Measurements from ENCODE around the gene TBX3. TPM values are rescaled to one million over a fixed set of nuclear protein-coding genes. Genes with fewer than 3 reads are reported as not detected.
"Not testable (repeated sequence)": the region's sequence is repeated elsewhere in the genome, so short reads cannot be mapped to it uniquely, and the experiment has no call there.

The TBX3 gene
- 16.7 TPM for total RNA-seq

GRCh38 chr12:114684098-114684869 lies at the start of gene TBX3:
TSS of gene TBX3 (minus strand) at chr12:114684175. CDS start at chr12:114683200, 975 bp downstream.
- Histone ChIP-seq H3K27ac (ENCODE audit: low read depth, low read length) (peak within 1 kb of the TSS; percentile 98), H3K4me1 (ENCODE audit: control insufficient read depth in 3 of 3, insufficient read depth in 3 of 3, low read length in 3 of 3) (peaks cover 8 to 27% (median 15%) of the 10 kb centered on the region in 3 donors), H3K4me3 (ENCODE audit: low read length in 3 of 3) (peak within 1 kb of the TSS; percentile 85 to 95 (median 91)), H3K27me3 (ENCODE audit: control insufficient read depth in 3 of 3, insufficient read depth in 3 of 3, low read length in 3 of 3) (peaks cover 31 to 36% (median 31%) of the 10 kb centered on the region in 3 donors), H3K9ac (ENCODE audit: low read depth in 1 of 3, low read length in 3 of 3) (peak within 1 kb of the TSS; percentile 92 to 95 (median 92)), H3K36me3 (ENCODE audit: control insufficient read depth in 3 of 3, insufficient read depth in 3 of 3, low read length in 3 of 3) (peaks cover 0 to 5% (median 4%) of the 10 kb centered on the region in 3 donors), H3K9me3 (ENCODE audit: control insufficient read depth in 3 of 3, low read length in 3 of 3) (no peaks in the 10 kb centered on the region)

- H3K9me3 ChIP-seq (ENCODE audit: control insufficient read depth in 3 of 3, low read length in 3 of 3): no peaks in the 10 kb centered on the region
- no peak overlapping the region for H3K4me3 ChIP-seq (ENCODE audit: low read length in 3 of 3)
- H3K4me1 ChIP-seq (ENCODE audit: control insufficient read depth in 3 of 3, insufficient read depth in 3 of 3, low read length in 3 of 3): peaks cover 0 to 3% (median 2%) of the 10 kb centered on the region in 3 donors
- H3K27ac ChIP-seq (ENCODE audit: low read depth, low read length): no peak overlapping the region
- peaks cover 23 to 38% (median 30%) of the 10 kb centered on the region in 3 donors for H3K27me3 ChIP-seq (ENCODE audit: control insufficient read depth in 3 of 3, insufficient read depth in 3 of 3, low read length in 3 of 3)
- no peak overlapping the region for H3K9ac ChIP-seq (ENCODE audit: low read depth in 1 of 3, low read length in 3 of 3)
- no peaks in the 10 kb centered on the region for H3K36me3 ChIP-seq (ENCODE audit: control insufficient read depth in 3 of 3, insufficient read depth in 3 of 3, low read length in 3 of 3)
Measured at GRCh38 chr12:114732426-114733030, 48.6 kb upstream of the TBX3 start.

GRCh38 chr12:114729731-114730130 lies 45.8 kb upstream of the TBX3 start:
- Histone ChIP-seq H3K36me3 (ENCODE audit: control insufficient read depth in 3 of 3, insufficient read depth in 3 of 3, low read length in 3 of 3) (no peaks in the 10 kb centered on the region), H3K27me3 (ENCODE audit: control insufficient read depth in 3 of 3, insufficient read depth in 3 of 3, low read length in 3 of 3) (peaks cover 7 to 16% (median 11%) of the 10 kb centered on the region in 3 donors), H3K9ac (ENCODE audit: low read depth in 1 of 3, low read length in 3 of 3) (no peak overlapping the region), H3K4me3 (ENCODE audit: low read length in 3 of 3) (no peak overlapping the region), H3K4me1 (ENCODE audit: control insufficient read depth in 3 of 3, insufficient read depth in 3 of 3, low read length in 3 of 3) (peaks cover 3 to 7% (median 4%) of the 10 kb centered on the region in 3 donors), H3K9me3 (ENCODE audit: control insufficient read depth in 3 of 3, low read length in 3 of 3) (no peaks in the 10 kb centered on the region), H3K27ac (ENCODE audit: low read depth, low read length) (no peak overlapping the region)

GRCh38 chr12:114726092-114726710 lies 42.2 kb upstream of the TBX3 start:
- Histone ChIP-seq H3K9me3 (ENCODE audit: control insufficient read depth in 3 of 3, low read length in 3 of 3) (no peaks in the 10 kb centered on the region), H3K27ac (ENCODE audit: low read depth, low read length) (no peak overlapping the region), H3K27me3 (ENCODE audit: control insufficient read depth in 3 of 3, insufficient read depth in 3 of 3, low read length in 3 of 3) (no peaks in the 10 kb centered on the region), H3K4me3 (ENCODE audit: low read length in 3 of 3) (no peak overlapping the region), H3K36me3 (ENCODE audit: control insufficient read depth in 3 of 3, insufficient read depth in 3 of 3, low read length in 3 of 3) (no peaks in the 10 kb centered on the region), H3K4me1 (ENCODE audit: control insufficient read depth in 3 of 3, insufficient read depth in 3 of 3, low read length in 3 of 3) (peaks cover 3 to 7% (median 4%) of the 10 kb centered on the region in 3 donors), H3K9ac (ENCODE audit: low read depth in 1 of 3, low read length in 3 of 3) (no peak overlapping the region)

GRCh38 chr12:114722176-114722575 lies 38.2 kb upstream of the TBX3 start:
- H3K9ac ChIP-seq (ENCODE audit: low read depth in 1 of 3, low read length in 3 of 3); H3K27ac ChIP-seq (ENCODE audit: low read depth, low read length); H3K9me3 ChIP-seq (ENCODE audit: control insufficient read depth in 3 of 3, low read length in 3 of 3); H3K36me3 ChIP-seq (ENCODE audit: control insufficient read depth in 3 of 3, insufficient read depth in 3 of 3, low read length in 3 of 3); H3K27me3 ChIP-seq (ENCODE audit: control insufficient read depth in 3 of 3, insufficient read depth in 3 of 3, low read length in 3 of 3); H3K4me3 ChIP-seq (ENCODE audit: low read length in 3 of 3); H3K4me1 ChIP-seq (ENCODE audit: control insufficient read depth in 3 of 3, insufficient read depth in 3 of 3, low read length in 3 of 3): not testable (repeated sequence)

- Histone ChIP-seq H3K36me3 (ENCODE audit: control insufficient read depth in 3 of 3, insufficient read depth in 3 of 3, low read length in 3 of 3) (no peaks in the 10 kb centered on the region), H3K27me3 (ENCODE audit: control insufficient read depth in 3 of 3, insufficient read depth in 3 of 3, low read length in 3 of 3) (peaks cover 0 to 3% (median 1%) of the 10 kb centered on the region in 3 donors), H3K9ac (ENCODE audit: low read depth in 1 of 3, low read length in 3 of 3) (no peak overlapping the region), H3K4me3 (ENCODE audit: low read length in 3 of 3) (no peak overlapping the region), H3K27ac (ENCODE audit: low read depth, low read length) (no peak overlapping the region), H3K9me3 (ENCODE audit: control insufficient read depth in 3 of 3, low read length in 3 of 3) (no peaks in the 10 kb centered on the region), H3K4me1 (ENCODE audit: control insufficient read depth in 3 of 3, insufficient read depth in 3 of 3, low read length in 3 of 3) (peaks cover 3 to 6% (median 4%) of the 10 kb centered on the region in 3 donors)
Measured at GRCh38 chr12:114721266-114721665, 37.3 kb upstream of the TBX3 start.

GRCh38 chr12:114713466-114714215 lies 29.7 kb upstream of the TBX3 start:
- Histone ChIP-seq H3K27me3 (ENCODE audit: control insufficient read depth in 3 of 3, insufficient read depth in 3 of 3, low read length in 3 of 3) (peaks cover 26 to 39% (median 29%) of the 10 kb centered on the region in 3 donors), H3K4me3 (ENCODE audit: low read length in 3 of 3) (no peak overlapping the region), H3K4me1 (ENCODE audit: control insufficient read depth in 3 of 3, insufficient read depth in 3 of 3, low read length in 3 of 3) (no peaks in the 10 kb centered on the region), H3K27ac (ENCODE audit: low read depth, low read length) (no peak overlapping the region), H3K9me3 (ENCODE audit: control insufficient read depth in 3 of 3, low read length in 3 of 3) (peaks cover 0 to 3% (median 0%) of the 10 kb centered on the region in 3 donors), H3K9ac (ENCODE audit: low read depth in 1 of 3, low read length in 3 of 3) (no peak overlapping the region), H3K36me3 (ENCODE audit: control insufficient read depth in 3 of 3, insufficient read depth in 3 of 3, low read length in 3 of 3) (no peaks in the 10 kb centered on the region)

- Histone ChIP-seq H3K9me3 (ENCODE audit: control insufficient read depth in 3 of 3, low read length in 3 of 3) (peaks cover 0 to 3% (median 0%) of the 10 kb centered on the region in 3 donors), H3K4me1 (ENCODE audit: control insufficient read depth in 3 of 3, insufficient read depth in 3 of 3, low read length in 3 of 3) (no peaks in the 10 kb centered on the region), H3K4me3 (ENCODE audit: low read length in 3 of 3) (no peak overlapping the region), H3K27me3 (ENCODE audit: control insufficient read depth in 3 of 3, insufficient read depth in 3 of 3, low read length in 3 of 3) (peaks cover 29 to 39% (median 32%) of the 10 kb centered on the region in 3 donors), H3K36me3 (ENCODE audit: control insufficient read depth in 3 of 3, insufficient read depth in 3 of 3, low read length in 3 of 3) (no peaks in the 10 kb centered on the region), H3K27ac (ENCODE audit: low read depth, low read length) (no peak overlapping the region), H3K9ac (ENCODE audit: low read depth in 1 of 3, low read length in 3 of 3) (no peak overlapping the region)
Measured at GRCh38 chr12:114711689-114712152, 27.7 kb upstream of the TBX3 start.

GRCh38 chr12:114710151-114710550 lies 26.2 kb upstream of the TBX3 start:
- no peaks in the 10 kb centered on the region for H3K36me3 ChIP-seq (ENCODE audit: control insufficient read depth in 3 of 3, insufficient read depth in 3 of 3, low read length in 3 of 3)
- H3K9ac ChIP-seq (ENCODE audit: low read depth in 1 of 3, low read length in 3 of 3): no peak overlapping the region
- no peaks in the 10 kb centered on the region for H3K4me1 ChIP-seq (ENCODE audit: control insufficient read depth in 3 of 3, insufficient read depth in 3 of 3, low read length in 3 of 3)
- H3K27me3 ChIP-seq (ENCODE audit: control insufficient read depth in 3 of 3, insufficient read depth in 3 of 3, low read length in 3 of 3): peaks cover 29 to 40% (median 29%) of the 10 kb centered on the region in 3 donors
- H3K4me3 ChIP-seq (ENCODE audit: low read length in 3 of 3): no peak overlapping the region
- peaks cover 0 to 3% (median 0%) of the 10 kb centered on the region in 3 donors for H3K9me3 ChIP-seq (ENCODE audit: control insufficient read depth in 3 of 3, low read length in 3 of 3)
- no peak overlapping the region for H3K27ac ChIP-seq (ENCODE audit: low read depth, low read length)
